WERI-Rb-1 (cell line): ENCODE results near the gene LPCAT1.
"Not testable (repeated sequence)": the region's sequence is repeated elsewhere in the genome, so short reads cannot be mapped to it uniquely, and the experiment has no call there.

Source experiments
- DNase-seq: peaks from one replicate; pipeline ENCODE4 v3.0.0-alpha.2; 2020
- H3K27ac ChIP-seq: fragments of 250-450 bp; sonication (Bioruptor Pico); 2 replicates; pipeline ENCODE4 v1.5.1; 2020; ENCODE audit warnings: mild to moderate bottlenecking, moderate library complexity
- H3K27me3 ChIP-seq: fragments of 250-450 bp; sonication (Bioruptor Pico); 2 replicates; pipeline ENCODE4 v1.5.1; 2021; ENCODE audit warnings: mild to moderate bottlenecking, low read depth, moderate library complexity; ENCODE audit not compliant: insufficient read depth, severe bottlenecking
- H3K36me3 ChIP-seq: fragments of 250-450 bp; sonication (Bioruptor Pico); 2 replicates; pipeline ENCODE4 v1.5.1; 2020; ENCODE audit warnings: mild to moderate bottlenecking, moderate library complexity
- H3K4me3 ChIP-seq: 2 replicates; pipeline ENCODE4 v1.5.1; 2011; ENCODE audit warnings: low read depth, mild to moderate bottlenecking, control low read depth, low read length
- H3K9me3 ChIP-seq: fragments of 250-450 bp; sonication (Bioruptor Pico); 2 replicates; pipeline ENCODE4 v1.5.1; 2021; ENCODE audit warnings: mild to moderate bottlenecking, moderate library complexity; ENCODE audit not compliant: severe bottlenecking
- TF ChIP-seq, protein P1 (sequence below): IDR thresholded peaks from 2 replicates; pipeline ENCODE4 v1.5.1; 2011; ENCODE audit warnings: low read depth, mild to moderate bottlenecking, control low read depth, inconsistent platforms, low read length

Gene LPCAT1

GRCh38 chr5:1515311-1515920 is 8.3 kb downstream of the LPCAT1 start:
- H3K9me3 ChIP-seq, result no peaks in the 10 kb centered on the region
- DNase-seq, result peak; percentile 10
- H3K27me3 ChIP-seq, result no peaks in the 10 kb centered on the region
- H3K27ac ChIP-seq, result no peak overlapping the region
- no peak overlapping the region for H3K4me3 ChIP-seq
- H3K36me3 ChIP-seq, result peaks cover 72% of the 10 kb centered on the region
- TF ChIP-seq, protein P1, sequence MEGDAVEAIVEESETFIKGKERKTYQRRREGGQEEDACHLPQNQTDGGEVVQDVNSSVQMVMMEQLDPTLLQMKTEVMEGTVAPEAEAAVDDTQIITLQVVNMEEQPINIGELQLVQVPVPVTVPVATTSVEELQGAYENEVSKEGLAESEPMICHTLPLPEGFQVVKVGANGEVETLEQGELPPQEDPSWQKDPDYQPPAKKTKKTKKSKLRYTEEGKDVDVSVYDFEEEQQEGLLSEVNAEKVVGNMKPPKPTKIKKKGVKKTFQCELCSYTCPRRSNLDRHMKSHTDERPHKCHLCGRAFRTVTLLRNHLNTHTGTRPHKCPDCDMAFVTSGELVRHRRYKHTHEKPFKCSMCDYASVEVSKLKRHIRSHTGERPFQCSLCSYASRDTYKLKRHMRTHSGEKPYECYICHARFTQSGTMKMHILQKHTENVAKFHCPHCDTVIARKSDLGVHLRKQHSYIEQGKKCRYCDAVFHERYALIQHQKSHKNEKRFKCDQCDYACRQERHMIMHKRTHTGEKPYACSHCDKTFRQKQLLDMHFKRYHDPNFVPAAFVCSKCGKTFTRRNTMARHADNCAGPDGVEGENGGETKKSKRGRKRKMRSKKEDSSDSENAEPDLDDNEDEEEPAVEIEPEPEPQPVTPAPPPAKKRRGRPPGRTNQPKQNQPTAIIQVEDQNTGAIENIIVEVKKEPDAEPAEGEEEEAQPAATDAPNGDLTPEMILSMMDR, result no peak

GRCh38 chr5:1514819-1515310 is 8.9 kb downstream of the LPCAT1 start:
- H3K4me3 ChIP-seq, H3K27me3 ChIP-seq, H3K9me3 ChIP-seq, H3K27ac ChIP-seq: not testable (repeated sequence)
- DNase-seq, result peak; percentile 7
- peaks cover 70% of the 10 kb centered on the region for H3K36me3 ChIP-seq

- Histone ChIP-seq H3K36me3 (peaks cover 68% of the 10 kb centered on the region), H3K4me3 (no peak overlapping the region), H3K27me3 (no peaks in the 10 kb centered on the region), H3K27ac (no peak overlapping the region), H3K9me3 (no peaks in the 10 kb centered on the region)
- TF ChIP-seq, protein P1, result no peak
- DNase-seq, result peak; percentile 8
Observed at GRCh38 chr5:1514027-1514818, 9.5 kb downstream of the LPCAT1 start.

GRCh38 chr5:1513326-1514026 is 10.3 kb downstream of the LPCAT1 start:
- TF ChIP-seq, protein P1, result no peak
- Histone ChIP-seq H3K9me3 (no peaks in the 10 kb centered on the region), H3K36me3 (peaks cover 67% of the 10 kb centered on the region), H3K4me3 (no peak overlapping the region), H3K27ac (no peak overlapping the region), H3K27me3 (no peaks in the 10 kb centered on the region)
- peak; percentile 9 for DNase-seq

DNA sequence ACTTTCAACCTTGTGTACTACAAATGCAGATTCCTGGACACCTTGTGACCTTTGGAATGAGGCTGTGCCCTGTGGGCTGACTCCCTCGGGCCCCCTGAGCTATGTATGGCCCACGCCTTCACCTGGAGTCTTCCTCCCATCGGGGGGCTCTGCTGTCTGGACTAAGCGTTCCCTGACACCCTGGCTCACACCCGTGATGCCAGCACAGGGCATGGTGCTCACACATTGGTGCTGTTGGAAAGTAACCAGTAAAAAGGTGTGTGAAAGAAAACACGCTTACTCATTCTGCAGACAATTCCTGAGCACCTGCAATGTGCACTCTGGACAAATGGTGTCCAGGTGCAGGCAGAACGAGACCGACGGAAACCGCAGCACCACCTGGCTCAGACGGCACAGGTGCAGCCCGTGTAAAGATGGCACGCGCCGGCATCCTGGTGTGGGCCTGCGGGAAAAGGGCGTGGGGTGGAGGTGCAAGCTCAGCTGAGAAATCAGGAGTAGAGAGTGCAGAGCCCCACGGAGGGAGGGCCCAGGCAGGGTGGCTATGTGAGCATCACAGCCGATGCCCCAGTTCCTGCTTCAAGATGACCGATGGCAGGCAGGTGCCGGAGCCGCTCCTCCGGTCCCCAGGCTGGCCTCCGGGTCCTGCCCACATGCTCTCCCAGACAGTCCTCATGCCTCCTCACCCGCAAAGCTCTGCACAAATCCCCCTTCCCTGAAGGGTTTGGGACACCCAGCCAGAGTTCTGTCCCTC is 11.0 kb downstream of the LPCAT1 start:
- Histone ChIP-seq H3K27me3 (no peaks in the 10 kb centered on the region), H3K4me3 (no peak overlapping the region), H3K9me3 (no peaks in the 10 kb centered on the region), H3K36me3 (peaks cover 64% of the 10 kb centered on the region), H3K27ac (no peak overlapping the region)
- peak; percentile 9 for DNase-seq
- TF ChIP-seq, protein P1, result no peak
